ENCODE measurements around the gene BANK1.

- TF ChIP-seq ZNF274 (IDR thresholded peaks at IDR 0.05; ENCODE audit: low read depth, low read length) = no peak
- no peak for TF ChIP-seq YY1 (IDR thresholded peaks at IDR 0.05; ENCODE audit: insufficient read depth, insufficient read length)
- TF ChIP-seq SUZ12 (IDR thresholded peaks at IDR 0.05; ENCODE audit: extremely low read depth, insufficient read depth, insufficient read length) = no peak
These were observed 63.2 kb downstream of the BANK1 start for GRCh38 chr4:101853691-101854090.

Data from NT2/D1 (cell line).